ENCODE measurements around the gene FGF12.
"Not testable (repeated sequence)": the region's sequence is repeated elsewhere in the genome, so short reads cannot be mapped to it uniquely, and the experiment has no call there.

FGF12 gene

DNA sequence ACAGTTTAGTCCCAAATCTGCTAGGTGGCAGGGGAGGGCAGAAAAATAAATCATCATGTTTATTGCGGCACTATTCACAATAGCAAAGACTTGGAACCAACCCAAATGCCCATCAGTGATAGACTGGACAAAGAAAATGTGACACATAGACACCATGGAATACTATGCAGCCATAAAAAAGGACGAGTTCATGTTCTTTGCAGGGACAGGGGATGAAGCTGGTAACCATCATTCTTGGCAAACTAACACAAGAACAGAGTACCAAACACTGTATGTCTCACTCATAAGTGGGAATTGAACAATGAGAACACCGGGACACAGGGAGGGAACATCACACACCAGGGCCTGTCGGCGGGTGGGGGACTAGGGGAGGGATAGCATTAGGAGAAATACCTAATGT, 150.6 kb downstream of the FGF12 start:
- DNase-seq: not testable (repeated sequence)

DNA sequence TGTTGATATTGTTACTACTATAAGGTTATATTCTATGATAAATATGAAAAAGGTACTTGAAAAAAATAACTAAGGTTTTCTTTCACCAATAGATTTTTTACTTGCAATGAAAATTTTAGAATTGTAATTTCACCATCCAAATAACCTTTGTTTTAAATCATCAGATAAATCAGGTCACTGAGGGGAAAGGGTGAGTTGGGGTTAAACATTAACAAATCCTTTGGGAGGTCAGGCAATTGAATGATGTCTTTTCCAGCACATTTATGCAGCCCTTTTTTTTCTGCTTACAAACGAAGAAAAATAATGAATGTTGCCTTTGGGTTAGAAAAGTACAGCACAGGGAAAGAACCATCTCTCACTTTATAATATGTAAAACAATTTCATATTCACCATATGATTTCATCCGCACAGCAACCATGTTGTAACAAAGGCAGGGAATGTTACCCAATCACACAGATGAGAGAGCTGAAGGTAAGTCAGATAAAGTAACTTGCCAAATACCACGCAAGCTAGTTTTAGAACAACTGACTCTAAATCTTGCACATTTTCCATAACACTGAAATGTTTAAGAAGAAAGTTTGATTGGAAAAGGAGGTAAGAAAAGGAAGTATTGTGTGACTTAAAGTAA, 151.3 kb downstream of the FGF12 start:
- no peak for DNase-seq

DNA sequence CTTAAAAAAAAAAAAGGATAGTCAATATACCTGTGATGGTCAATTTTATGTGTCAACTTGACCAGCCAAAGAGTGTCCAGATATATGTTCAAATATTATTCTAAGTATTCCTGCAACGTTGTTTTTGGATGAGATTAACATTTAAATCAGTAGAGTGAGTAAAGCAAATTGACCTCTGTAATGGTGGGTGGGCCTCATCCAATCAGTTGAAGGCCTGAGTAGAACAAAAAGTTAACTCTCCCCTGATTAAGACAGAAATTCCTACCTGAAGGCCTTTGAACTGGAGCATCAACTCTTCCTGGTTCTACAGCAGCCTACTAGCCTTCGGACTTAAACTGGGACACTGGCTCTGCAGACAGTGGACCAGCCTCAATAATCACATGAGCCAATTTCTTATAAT, 154.1 kb downstream of the FGF12 start:
- no peak for DNase-seq

DNA sequence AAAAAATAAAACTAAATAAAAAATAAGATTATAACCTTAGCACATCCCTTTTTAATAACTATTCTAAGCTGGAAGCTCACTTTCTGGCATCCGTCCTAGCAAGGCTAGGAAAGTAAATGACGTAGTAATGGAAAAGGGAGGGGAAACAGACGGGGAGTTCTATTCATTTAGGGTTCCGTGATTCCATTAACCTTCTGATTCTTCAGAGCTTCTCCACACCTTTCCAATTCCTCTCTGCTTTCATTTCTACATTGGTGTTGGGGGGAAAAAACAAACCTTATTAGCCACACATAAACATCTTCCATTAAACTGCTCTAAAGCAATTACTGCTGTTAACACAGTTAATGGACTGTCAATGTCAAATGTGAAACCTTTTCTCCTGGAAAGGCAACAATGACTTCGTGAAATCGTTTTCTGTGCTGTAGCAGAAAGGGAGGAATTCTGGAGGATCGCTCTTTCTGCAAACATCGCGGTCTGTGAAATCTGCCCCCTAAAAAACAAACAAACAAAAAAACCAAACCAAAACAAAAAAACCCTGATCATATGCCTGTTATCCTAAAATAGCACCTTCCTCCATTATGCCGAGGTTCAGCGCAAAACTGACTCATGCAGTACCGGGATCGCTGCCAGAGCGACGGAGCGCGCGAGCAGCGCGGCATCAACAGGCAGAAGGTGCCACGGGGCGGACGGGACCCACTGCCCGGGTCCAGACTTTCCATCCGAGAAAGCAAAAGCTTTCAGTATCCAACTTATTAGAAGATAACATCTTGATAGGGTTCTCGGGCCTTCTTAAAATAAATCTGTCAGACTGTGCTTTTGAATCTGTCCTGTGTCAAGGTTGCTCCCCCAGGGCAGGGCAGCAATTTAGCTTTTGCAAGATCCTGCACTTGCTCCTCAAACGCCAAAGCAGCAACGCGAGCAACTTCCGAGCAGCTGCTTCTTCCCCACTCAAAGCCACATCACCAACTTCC, 156.2 kb downstream of the FGF12 start:
- DNase-seq: no peak

DNA sequence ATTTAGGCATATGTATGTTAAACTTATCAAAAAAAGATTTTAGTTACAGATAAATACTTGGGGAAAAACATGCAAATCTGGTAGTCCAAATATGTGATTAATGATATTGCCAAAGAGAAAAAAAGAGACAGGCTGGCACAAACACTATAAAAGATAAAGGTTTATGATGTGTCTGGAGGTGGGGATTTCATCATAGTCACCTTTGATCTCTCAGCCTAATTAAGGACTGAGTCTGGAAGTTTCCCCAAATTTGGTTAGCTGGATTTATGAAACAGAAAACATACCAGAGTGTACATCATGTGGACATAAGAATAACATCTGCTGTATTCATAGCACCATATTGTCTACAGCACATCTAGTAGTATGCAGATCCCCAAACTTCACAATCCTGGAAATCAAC, 157.0 kb downstream of the FGF12 start:
- no peak for DNase-seq

- DNase-seq: peak; percentile 28 to 52
These were observed 160.5 kb downstream of the FGF12 start for GRCh38 chr3:192566706-192567290.

- DNase-seq: no peak
These were observed 162.7 kb downstream of the FGF12 start for GRCh38 chr3:192564611-192565010.

DNA sequence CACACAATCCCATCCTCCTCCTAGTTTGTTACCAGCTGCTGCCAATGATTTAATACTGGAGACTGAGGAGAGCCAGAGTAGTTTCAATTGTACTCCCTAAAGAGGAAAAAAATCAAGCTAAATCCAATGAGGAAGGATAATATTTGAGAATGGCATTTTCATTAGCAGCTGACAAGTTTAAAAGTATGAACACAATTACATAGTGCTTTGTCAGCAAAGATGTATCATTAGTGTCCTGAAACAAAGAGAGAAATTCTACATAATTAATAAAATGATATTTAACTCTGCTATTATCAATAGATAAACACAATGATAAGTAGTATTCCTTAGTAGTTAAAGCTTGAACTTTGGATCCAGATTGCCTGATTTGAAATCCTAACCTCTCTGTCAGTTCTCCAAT, 163.9 kb downstream of the FGF12 start:
- no peak for DNase-seq

- no peak for DNase-seq
These were observed 173.6 kb downstream of the FGF12 start for GRCh38 chr3:192553707-192554106.

DNA sequence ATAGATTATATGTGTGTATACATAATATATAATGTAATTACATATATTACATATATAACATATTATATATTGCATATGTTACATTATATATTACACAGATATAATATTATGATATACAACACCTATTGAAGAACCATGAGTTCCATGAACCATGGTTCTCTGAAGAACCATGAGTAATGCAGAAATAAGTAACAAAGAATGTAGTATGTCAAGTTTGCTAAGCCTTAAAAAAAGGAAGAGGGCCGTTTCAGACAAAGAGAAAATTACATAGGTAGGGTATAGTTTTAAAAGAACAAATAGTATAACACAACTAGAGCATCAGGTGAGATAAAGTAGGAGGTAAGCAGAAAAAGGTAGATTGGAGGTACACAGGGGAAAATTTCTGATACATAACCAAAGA, 177.0 kb downstream of the FGF12 start:
- DNase-seq: no peak

DNA sequence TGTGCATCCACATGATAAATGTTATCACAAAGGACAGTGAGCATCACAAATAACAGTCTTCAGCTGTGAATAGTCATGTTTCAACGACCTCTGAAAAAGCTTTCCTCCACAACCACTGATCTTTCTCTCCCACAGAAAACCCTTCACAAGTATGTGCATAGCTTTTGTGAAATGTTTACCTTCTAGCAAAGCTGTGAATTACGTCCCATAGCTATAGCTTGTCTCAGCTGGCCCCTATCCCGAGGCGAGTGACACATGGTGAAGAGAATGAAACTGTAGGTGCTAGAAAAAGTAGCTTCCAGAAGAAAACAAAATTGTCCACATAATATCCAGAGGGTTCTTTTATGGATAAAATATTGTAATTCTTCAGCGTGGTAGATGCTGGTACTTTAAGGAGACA, 182.0 kb downstream of the FGF12 start:
- DNase-seq: no peak

GRCh38 chr3:192543163-192543562, 184.2 kb downstream of the FGF12 start:
- DNase-seq: no peak

- DNase-seq: no peak
These were observed 210.5 kb downstream of the FGF12 start for GRCh38 chr3:192516820-192517219.

DNA sequence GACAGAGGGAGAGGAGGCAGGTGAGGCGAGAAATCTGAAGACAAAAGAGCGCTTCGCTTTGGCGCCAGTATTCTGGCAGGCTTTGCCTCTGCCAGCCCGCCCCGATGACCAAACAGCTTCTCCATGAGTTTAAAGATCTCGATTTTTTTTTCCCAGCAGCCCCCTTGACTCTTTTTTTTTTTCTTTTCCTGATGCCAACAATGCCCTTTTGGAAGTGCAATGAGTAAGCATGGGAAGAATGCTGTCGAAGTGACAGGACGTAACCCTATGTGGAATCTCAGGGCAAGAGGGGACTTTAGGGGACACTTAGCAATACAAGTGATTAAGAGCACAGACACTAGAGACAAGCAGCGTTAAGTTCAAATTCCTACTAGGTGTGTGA, 211.7 kb downstream of the FGF12 start:
- DNase-seq: no peak

GRCh38 chr3:192514754-192515663, 212.3 kb downstream of the FGF12 start:
- no peak for DNase-seq

GRCh38 chr3:192514081-192514753, 213.1 kb downstream of the FGF12 start:
- no peak for DNase-seq

- no peak for DNase-seq
These were observed 221.6 kb downstream of the FGF12 start for GRCh38 chr3:192505731-192506130.

DNA sequence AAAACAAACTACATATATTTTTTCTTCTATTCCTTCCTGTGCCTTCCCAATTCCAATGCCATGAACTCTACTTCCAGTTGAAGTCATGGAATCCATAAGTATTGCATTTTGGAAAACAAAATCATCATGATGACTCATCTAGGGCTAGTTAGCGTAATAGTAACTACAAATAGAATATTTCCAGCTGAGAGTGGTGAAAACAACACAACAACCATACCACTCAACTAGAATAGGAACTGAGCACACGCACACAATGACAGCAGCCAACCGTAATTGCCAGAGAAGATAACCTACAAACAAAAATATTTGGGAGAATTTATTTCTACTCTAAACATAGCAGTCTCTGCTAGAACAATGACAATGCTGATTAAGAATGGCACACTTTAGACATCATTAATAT, 225.9 kb downstream of the FGF12 start:
- no peak for DNase-seq

DNA sequence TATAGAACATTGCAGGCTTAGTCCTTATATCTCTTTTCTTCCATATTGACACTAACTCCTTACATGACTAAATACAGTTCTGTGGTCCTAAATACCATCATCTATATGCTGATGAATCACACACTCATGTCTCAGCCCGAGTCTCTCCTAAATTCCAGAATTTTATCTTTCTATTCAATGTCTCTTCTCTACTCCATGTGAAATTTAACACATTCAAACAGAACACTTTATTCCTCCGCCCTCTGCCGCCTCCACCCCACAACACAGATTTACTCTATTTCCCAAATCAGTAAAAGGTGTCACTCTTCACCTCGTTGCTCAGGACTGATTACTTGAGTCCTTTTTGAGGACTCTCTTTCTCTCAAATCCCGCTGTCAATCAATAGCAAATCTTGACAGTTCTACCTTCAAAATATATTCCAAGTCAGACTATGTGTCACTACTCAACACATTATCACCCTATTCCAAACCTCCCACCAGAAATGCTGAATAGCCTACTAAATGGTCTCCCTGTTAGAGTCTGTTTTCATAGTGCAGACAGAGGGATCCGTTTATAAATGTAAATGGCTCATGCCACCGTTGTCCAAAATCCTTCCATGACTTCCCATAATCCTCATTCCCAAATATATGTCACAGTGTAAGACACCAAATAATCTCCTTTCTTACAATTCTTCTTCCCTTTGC, 230.3 kb downstream of the FGF12 start:
- no peak for DNase-seq

DNA sequence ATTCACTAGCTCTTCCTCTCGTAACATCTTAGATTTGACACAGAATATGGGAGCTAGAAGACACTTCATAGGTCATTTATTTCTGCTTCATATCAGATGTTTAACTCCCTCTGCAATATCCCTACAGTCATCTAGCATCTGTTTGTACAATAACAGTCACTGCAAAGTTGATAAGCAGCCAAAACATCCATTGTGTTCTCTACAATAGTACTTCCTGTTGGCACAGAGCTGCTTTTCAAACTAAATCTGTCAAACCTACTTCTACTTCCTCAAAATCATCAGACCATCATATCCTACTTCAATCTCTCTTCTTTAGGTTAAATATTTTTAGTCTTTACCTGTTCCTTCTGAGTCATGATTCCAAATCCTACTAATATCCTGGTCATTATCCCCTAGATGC, 233.2 kb downstream of the FGF12 start:
- no peak for DNase-seq

DNA sequence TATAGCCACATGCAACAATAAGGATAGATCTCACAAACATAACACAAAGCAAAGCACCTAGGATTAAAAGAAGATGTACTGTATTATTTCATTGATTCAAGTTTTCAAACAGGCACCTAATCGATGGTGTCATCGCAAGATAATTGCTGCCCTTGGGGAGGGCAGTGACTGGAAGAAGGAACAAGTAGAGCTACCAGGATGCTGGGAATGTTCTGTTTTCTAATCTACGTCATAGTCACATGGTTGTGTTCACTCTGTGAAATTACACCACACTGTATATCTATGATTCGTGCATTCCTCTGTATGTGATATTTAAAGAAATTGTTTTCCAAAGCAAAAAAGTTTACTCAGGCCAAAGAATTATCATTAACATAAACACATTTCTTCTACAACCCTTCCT, 236.6 kb downstream of the FGF12 start:
- DNase-seq: no peak

DNA sequence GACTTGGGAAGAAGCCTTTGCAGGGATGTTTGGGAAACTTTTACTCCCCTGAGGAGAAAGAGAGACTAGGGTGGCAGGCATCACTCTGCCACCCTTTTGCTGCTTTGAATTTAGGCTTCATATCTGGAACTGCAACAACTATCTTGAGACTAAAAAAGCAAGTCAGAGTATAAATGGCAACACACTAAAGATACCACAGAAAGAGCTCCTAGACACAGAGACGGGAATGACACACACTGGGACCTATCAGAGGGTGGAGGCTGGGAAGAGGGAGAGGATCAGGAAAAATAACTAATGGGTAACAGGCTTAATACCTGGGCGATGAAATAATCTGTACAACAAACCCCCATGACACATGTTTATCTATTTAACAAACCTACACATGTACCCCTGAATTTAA, 237.8 kb downstream of the FGF12 start:
- no peak for DNase-seq
